HEK293 (cell line): ENCODE results near the gene PSMD2.

Source experiments
- GLI2 ChIP-seq: fragments of 450-650 bp; formaldehyde crosslinking; IDR thresholded peaks from 2 replicates; pipeline ENCODE4; 2017; ENCODE audit warnings: missing biosample characterization, missing genetic modification characterization, low read depth, borderline replicate concordance
- GLIS1 ChIP-seq: fragments of 450-650 bp; formaldehyde crosslinking; IDR thresholded peaks from 2 replicates; pipeline ENCODE4 v1.5.1; 2016; ENCODE audit warnings: missing biosample characterization, missing genetic modification characterization
- KLF1 ChIP-seq: fragments of 450-650 bp; formaldehyde crosslinking; IDR thresholded peaks from 2 replicates; pipeline ENCODE4 v1.5.1; 2016; ENCODE audit warnings: missing biosample characterization, missing genetic modification characterization
- KLF10 ChIP-seq: fragments of 450-650 bp; IDR thresholded peaks from 2 replicates; pipeline ENCODE4 v1.5.1; 2018; ENCODE audit warnings: missing biosample characterization, mild to moderate bottlenecking, missing genetic modification characterization
- KLF16 ChIP-seq: fragments of 450-650 bp; formaldehyde crosslinking; IDR thresholded peaks from 2 replicates; pipeline ENCODE4 v1.5.1; 2017; ENCODE audit warnings: missing biosample characterization, missing genetic modification characterization
- KLF17 ChIP-seq: fragments of 450-650 bp; formaldehyde crosslinking; IDR thresholded peaks from 2 replicates; pipeline ENCODE4 v1.5.1; 2016; ENCODE audit warnings: missing biosample characterization, missing genetic modification characterization
- KLF8 ChIP-seq: fragments of 450-650 bp; formaldehyde crosslinking; IDR thresholded peaks from 2 replicates; pipeline ENCODE4 v1.5.1; 2016; ENCODE audit warnings: missing biosample characterization, missing genetic modification characterization
- KLF9 ChIP-seq: fragments of 450-650 bp; formaldehyde crosslinking; IDR thresholded peaks from 2 replicates; pipeline ENCODE4 v1.5.1; 2016; ENCODE audit warnings: missing biosample characterization, missing genetic modification characterization, low read depth
- PATZ1 ChIP-seq: fragments of 450-650 bp; formaldehyde crosslinking; IDR thresholded peaks from 2 replicates; pipeline ENCODE4 v1.5.1; 2016; ENCODE audit warnings: missing biosample characterization, missing genetic modification characterization
- SCRT1 ChIP-seq: fragments of 450-650 bp; formaldehyde crosslinking; IDR thresholded peaks from 2 replicates; pipeline ENCODE4 v1.5.1; 2016; ENCODE audit warnings: missing biosample characterization, missing genetic modification characterization, borderline replicate concordance
- SP2 ChIP-seq: fragments of 450-650 bp; formaldehyde crosslinking; IDR thresholded peaks from 2 replicates; pipeline ENCODE4 v1.5.1; 2016; ENCODE audit warnings: missing biosample characterization, missing genetic modification characterization
- ZBTB20 ChIP-seq: fragments of 450-650 bp; formaldehyde crosslinking; IDR thresholded peaks from 2 replicates; pipeline ENCODE4 v1.5.1; 2016; ENCODE audit warnings: missing biosample characterization, missing genetic modification characterization
- ZFHX2 ChIP-seq: fragments of 450-650 bp; formaldehyde crosslinking; conservative IDR thresholded peaks from 2 replicates; pipeline ENCODE4 v1.5.1; 2016; ENCODE audit warnings: missing biosample characterization, missing genetic modification characterization
- ZFP41 ChIP-seq: fragments of 450-650 bp; formaldehyde crosslinking; IDR thresholded peaks from 2 replicates; pipeline ENCODE4 v1.5.1; 2016; ENCODE audit warnings: missing biosample characterization, missing genetic modification characterization, borderline replicate concordance
- ZNF10 ChIP-seq: fragments of 450-650 bp; formaldehyde crosslinking; IDR thresholded peaks from 2 replicates; pipeline ENCODE4 v1.5.1; 2017; ENCODE audit warnings: missing biosample characterization, missing genetic modification characterization
- ZNF121 ChIP-seq: fragments of 450-650 bp; formaldehyde crosslinking; IDR thresholded peaks from 2 replicates; pipeline ENCODE4 v1.5.1; 2016; ENCODE audit warnings: missing biosample characterization, missing genetic modification characterization
- ZNF140 ChIP-seq: fragments of 450-650 bp; formaldehyde crosslinking; IDR thresholded peaks from 2 replicates; pipeline ENCODE4 v1.5.1; 2016; ENCODE audit warnings: missing biosample characterization, missing genetic modification characterization
- ZNF2 ChIP-seq: fragments of 450-650 bp; formaldehyde crosslinking; IDR thresholded peaks from 2 replicates; pipeline ENCODE4 v1.5.1; 2016; ENCODE audit warnings: missing biosample characterization, missing genetic modification characterization
- ZNF335 ChIP-seq: fragments of 450-650 bp; formaldehyde crosslinking; conservative IDR thresholded peaks from 2 replicates; pipeline ENCODE4 v1.5.1; 2016; ENCODE audit warnings: missing biosample characterization, missing genetic modification characterization
- ZNF433 ChIP-seq: fragments of 450-650 bp; formaldehyde crosslinking; IDR thresholded peaks from 2 replicates; pipeline ENCODE4 v1.5.1; 2016; ENCODE audit warnings: missing biosample characterization, missing genetic modification characterization, low read depth
- ZNF501 ChIP-seq: fragments of 450-650 bp; formaldehyde crosslinking; IDR thresholded peaks from 2 replicates; pipeline ENCODE4 v1.5.1; 2016; ENCODE audit warnings: missing biosample characterization, missing genetic modification characterization
- ZNF600 ChIP-seq: fragments of 450-650 bp; formaldehyde crosslinking; IDR thresholded peaks from 2 replicates; pipeline ENCODE4 v1.5.1; 2016; ENCODE audit warnings: missing biosample characterization, missing genetic modification characterization
- ZNF660 ChIP-seq: fragments of 450-650 bp; IDR thresholded peaks from 2 replicates; pipeline ENCODE4 v1.5.1; 2018; ENCODE audit warnings: missing biosample characterization, mild to moderate bottlenecking, missing genetic modification characterization
- ZNF76 ChIP-seq: fragments of 450-650 bp; formaldehyde crosslinking; IDR thresholded peaks from 2 replicates; pipeline ENCODE4; 2016; ENCODE audit warnings: low read depth, missing biosample characterization, missing genetic modification characterization, borderline replicate concordance
- ZNF768 ChIP-seq: fragments of 450-650 bp; formaldehyde crosslinking; IDR thresholded peaks from 2 replicates; pipeline ENCODE4 v1.5.1; 2018; ENCODE audit warnings: missing biosample characterization, mild to moderate bottlenecking, missing genetic modification characterization
- ZNF843 ChIP-seq: fragments of 450-650 bp; formaldehyde crosslinking; IDR thresholded peaks from 2 replicates; pipeline ENCODE4 v1.5.1; 2016; ENCODE audit warnings: missing biosample characterization, missing genetic modification characterization
- ZSCAN16 ChIP-seq: fragments of 450-650 bp; formaldehyde crosslinking; IDR thresholded peaks from 2 replicates; pipeline ENCODE4 v1.5.1; 2016; ENCODE audit warnings: missing biosample characterization, missing genetic modification characterization
- ZXDB ChIP-seq: fragments of 450-650 bp; formaldehyde crosslinking; IDR thresholded peaks from 2 replicates; pipeline ENCODE4 v1.5.1; 2016; ENCODE audit warnings: missing biosample characterization, missing genetic modification characterization
- TF ChIP-seq, protein P1 (sequence below): fragments of 450-650 bp; IDR thresholded peaks from 2 replicates; pipeline ENCODE4 v1.5.1; 2018; ENCODE audit warnings: missing biosample characterization, missing genetic modification characterization
- TF ChIP-seq, protein P2 (sequence below): fragments of 450-650 bp; formaldehyde crosslinking; optimal IDR thresholded peaks from 2 replicates; pipeline ENCODE3; 2016; ENCODE audit warnings: missing biosample characterization, mild to moderate bottlenecking, missing genetic modification characterization
- TF ChIP-seq, protein P3 (sequence below): fragments of 450-650 bp; formaldehyde crosslinking; IDR thresholded peaks from 2 replicates; pipeline ENCODE4 v1.5.1; 2016; ENCODE audit warnings: missing biosample characterization, missing genetic modification characterization, low read depth

The PSMD2 gene

DNA sequence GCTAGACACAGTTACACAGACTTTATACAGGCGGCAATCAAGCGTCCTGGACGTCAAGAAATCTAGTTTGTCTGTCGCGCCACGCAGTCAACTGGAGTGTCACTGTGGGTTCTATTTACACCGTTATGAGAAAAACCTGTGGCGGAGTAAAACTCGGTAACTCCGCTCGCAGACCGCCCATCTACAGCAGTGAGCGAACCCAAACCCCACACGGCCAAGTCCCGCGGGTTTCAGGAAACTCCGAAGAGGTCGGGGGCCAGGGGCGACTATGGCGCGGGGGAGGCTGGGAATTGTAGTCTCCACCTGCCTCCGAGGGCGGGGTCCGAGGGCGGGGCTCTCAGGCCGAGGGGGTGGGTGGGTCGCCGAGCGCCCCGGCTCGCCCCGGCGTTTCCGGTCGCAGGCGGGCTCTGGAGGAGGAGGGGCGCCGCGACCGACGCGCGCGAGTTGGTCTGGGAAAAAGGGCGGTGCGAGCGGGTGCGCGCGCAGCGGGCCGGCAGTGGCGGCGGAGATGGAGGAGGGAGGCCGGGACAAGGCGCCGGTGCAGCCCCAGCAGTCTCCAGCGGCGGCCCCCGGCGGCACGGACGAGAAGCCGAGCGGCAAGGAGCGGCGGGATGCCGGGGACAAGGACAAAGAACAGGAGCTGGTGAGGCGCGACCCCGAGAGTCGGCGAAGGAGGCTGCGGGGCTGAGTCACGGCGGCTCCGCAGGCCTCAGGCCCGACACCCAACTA is at the start of gene PSMD2 (continued):
- TF ChIP-seq, protein P1, sequence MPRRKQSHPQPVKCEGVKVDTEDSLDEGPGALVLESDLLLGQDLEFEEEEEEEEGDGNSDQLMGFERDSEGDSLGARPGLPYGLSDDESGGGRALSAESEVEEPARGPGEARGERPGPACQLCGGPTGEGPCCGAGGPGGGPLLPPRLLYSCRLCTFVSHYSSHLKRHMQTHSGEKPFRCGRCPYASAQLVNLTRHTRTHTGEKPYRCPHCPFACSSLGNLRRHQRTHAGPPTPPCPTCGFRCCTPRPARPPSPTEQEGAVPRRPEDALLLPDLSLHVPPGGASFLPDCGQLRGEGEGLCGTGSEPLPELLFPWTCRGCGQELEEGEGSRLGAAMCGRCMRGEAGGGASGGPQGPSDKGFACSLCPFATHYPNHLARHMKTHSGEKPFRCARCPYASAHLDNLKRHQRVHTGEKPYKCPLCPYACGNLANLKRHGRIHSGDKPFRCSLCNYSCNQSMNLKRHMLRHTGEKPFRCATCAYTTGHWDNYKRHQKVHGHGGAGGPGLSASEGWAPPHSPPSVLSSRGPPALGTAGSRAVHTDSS = no peak
- TF ChIP-seq ZBTB20 (tag by site-specific recombination) (peak; percentile 28; the same call in 1 of the 2 replicates), KLF8 (tag by site-specific recombination) (peak; percentile 40; the same call in 1 of the 2 replicates), ZNF335 (tag by site-specific recombination) (peak; percentile 62), GLIS1 (tag by site-specific recombination) (peak; percentile 63; the same call in 1 of the 2 replicates), KLF16 (0 out of 2 replicates have a peak, but pooled peaks have one; percentile 24), PATZ1 (tag by site-specific recombination) (peak; percentile 48; the same call in 1 of the 2 replicates), ZNF2 (peak; percentile 36; the same call in 1 of the 2 replicates), ZNF660 (tag by site-specific recombination) (peak; percentile 48; the same call in 1 of the 2 replicates), KLF17 (tag by site-specific recombination) (0 out of 2 replicates have a peak, but pooled peaks have one; percentile 23), ZXDB (tag by site-specific recombination) (peak; percentile 48; the same call in 1 of the 2 replicates), SP2 (peak; percentile 62), SCRT1 (tag by site-specific recombination) (peak; percentile 59; the same call in 1 of the 2 replicates), ZNF843 (tag by site-specific recombination) (peak; percentile 25; the same call in 1 of the 2 replicates), ZNF433 (tag by site-specific recombination) (no peak), ZSCAN16 (0 out of 2 replicates have a peak, but pooled peaks have one; percentile 12), KLF10 (tag by site-specific recombination) (no peak), ZNF501 (peak; percentile 20; the same call in 1 of the 2 replicates), ZNF10 (0 out of 2 replicates have a peak, but pooled peaks have one; percentile 21), ZFP41 (tag by site-specific recombination) (no peak), ZFHX2 (peak; percentile 65), ZNF76 (tag by site-specific recombination) (peak; percentile 75; the same call in 1 of the 2 replicates), ZNF600 (tag by site-specific recombination) (no peak), ZNF140 (tag by site-specific recombination) (no peak), GLI2 (tag by site-specific recombination) (no peak), KLF9 (tag by site-specific recombination) (peak; percentile 77), ZNF121 (0 out of 2 replicates have a peak, but pooled peaks have one; percentile 14), ZNF768 (no peak), KLF1 (no peak; the same call in 1 of the 2 replicates)
- TF ChIP-seq, protein P2, sequence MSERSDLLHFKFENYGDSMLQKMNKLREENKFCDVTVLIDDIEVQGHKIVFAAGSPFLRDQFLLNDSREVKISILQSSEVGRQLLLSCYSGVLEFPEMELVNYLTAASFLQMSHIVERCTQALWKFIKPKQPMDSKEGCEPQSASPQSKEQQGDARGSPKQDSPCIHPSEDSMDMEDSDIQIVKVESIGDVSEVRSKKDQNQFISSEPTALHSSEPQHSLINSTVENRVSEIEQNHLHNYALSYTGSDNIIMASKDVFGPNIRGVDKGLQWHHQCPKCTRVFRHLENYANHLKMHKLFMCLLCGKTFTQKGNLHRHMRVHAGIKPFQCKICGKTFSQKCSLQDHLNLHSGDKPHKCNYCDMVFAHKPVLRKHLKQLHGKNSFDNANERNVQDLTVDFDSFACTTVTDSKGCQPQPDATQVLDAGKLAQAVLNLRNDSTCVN = peak; percentile 90
- TF ChIP-seq, protein P3, sequence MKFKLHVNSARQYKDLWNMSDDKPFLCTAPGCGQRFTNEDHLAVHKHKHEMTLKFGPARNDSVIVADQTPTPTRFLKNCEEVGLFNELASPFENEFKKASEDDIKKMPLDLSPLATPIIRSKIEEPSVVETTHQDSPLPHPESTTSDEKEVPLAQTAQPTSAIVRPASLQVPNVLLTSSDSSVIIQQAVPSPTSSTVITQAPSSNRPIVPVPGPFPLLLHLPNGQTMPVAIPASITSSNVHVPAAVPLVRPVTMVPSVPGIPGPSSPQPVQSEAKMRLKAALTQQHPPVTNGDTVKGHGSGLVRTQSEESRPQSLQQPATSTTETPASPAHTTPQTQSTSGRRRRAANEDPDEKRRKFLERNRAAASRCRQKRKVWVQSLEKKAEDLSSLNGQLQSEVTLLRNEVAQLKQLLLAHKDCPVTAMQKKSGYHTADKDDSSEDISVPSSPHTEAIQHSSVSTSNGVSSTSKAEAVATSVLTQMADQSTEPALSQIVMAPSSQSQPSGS (tag by site-specific recombination) = no peak
